Left kidney (tissue), 8 donors: ENCODE measurements around the gene ZNF214. TPM values are rescaled to one million over a fixed set of nuclear protein-coding genes. Genes with fewer than 3 reads are reported as not detected.

Experiments used
- DNase-seq: peaks from one replicate; pipeline ENCODE4 v3.0.0-alpha.2; 2013
- long read RNA-seq, 8 donors: transcript quantifications; one replicate each; lab custom pipeline, GENCODE V29; 2026
- polyA plus RNA-seq: library from polyadenylated mRNA; unstranded; fragments of 120-200 nt; gene quantifications from one replicate; pipeline ENCODE4 v1.2.1, GENCODE V29; 2013; ENCODE audit not compliant: insufficient read length

Gene ZNF214
- 14.0 TPM for polyA plus RNA-seq
- long read RNA-seq, donor 1 = 0 reads
- long read RNA-seq, donor 2, partial matches to known transcripts = 0 of 5 reads
- long read RNA-seq, donor 2, other reads (novel, unspliced or antisense) = 0 of 5 reads
- long read RNA-seq, donor 3, partial matches to known transcripts = 0 of 1 reads
- long read RNA-seq, donor 3, other reads (novel, unspliced or antisense) = 0 of 1 reads
- long read RNA-seq, donor 4 = 0 reads
- long read RNA-seq, donor 5, partial matches to known transcripts = 0 of 3 reads
- long read RNA-seq, donor 5, other reads (novel, unspliced or antisense) = 0 of 3 reads
- long read RNA-seq, donor 6 = 0 reads
- long read RNA-seq, donor 7, partial matches to known transcripts = 0 of 3 reads
- long read RNA-seq, donor 7, other reads (novel, unspliced or antisense) = 0 of 3 reads
- long read RNA-seq, donor 8, partial matches to known transcripts = 0 of 1 reads
- long read RNA-seq, donor 8, other reads (novel, unspliced or antisense) = 0 of 1 reads

DNA sequence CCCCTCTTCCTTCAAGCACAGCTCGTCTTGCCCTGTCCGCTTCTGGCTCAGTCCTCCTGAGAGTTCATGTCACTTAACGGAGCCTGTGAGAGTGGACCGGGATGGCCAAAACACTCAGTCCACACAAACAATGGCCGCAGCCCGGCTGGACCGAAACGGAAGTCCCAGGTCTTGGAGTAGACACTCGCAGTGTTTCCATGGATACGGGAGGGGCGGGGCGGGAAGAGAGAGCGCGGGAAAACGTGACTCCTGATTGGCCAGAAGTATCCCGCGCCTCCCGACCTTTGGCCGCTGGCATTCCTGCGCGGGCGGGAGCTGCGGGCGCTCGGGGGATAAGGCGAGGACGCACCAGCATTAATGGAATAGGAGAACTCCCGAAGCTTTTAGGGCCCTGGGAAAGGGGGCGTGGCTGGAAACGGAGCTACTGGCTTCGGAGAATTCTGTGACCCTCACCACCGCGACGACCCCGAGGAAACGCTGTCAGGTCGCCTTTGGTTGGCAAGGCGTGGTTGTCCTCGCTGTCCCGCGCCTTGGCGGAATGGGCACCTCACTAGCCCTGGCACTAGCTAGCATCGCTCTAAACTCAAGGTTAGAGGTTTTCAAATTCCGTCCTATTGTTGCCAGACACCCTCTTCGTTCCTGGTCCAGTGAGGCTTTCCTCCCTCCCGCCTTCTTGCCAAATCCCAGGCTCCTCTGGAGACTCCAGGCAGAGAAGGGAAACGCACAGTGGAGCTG lies at the start of gene ZNF214, which contains the start of gene NLRP14:
ZNF214 (minus strand) TSS at position 164 of the 735 bp plus-strand sequence. CDS start 17,511 bp downstream, outside the sequence.
NLRP14 (plus strand) TSS at position 297 of the 735 bp plus-strand sequence. CDS start 18,108 bp downstream, outside the sequence.
- peak; percentile 98 for DNase-seq

DNA sequence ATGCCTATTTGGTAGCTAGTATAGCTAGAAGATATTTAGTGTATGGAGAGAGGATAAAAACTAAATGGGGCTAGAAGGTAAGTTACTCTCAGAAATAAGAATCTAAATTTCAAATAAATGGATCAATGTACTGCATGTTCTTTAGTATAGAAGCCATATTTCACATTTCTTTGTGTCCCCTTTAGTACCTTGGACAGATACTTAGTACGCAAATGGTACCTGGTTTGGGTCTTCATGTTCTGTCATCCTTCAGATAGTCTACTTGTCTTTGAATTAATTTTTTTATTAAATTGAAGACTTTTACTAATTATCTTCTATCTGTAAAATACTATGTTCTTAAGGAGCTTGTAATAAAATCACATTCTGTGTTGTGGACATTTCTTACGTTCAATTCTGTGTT lies 42.4 kb upstream of the ZNF214 start:
- DNase-seq = no peak

DNA sequence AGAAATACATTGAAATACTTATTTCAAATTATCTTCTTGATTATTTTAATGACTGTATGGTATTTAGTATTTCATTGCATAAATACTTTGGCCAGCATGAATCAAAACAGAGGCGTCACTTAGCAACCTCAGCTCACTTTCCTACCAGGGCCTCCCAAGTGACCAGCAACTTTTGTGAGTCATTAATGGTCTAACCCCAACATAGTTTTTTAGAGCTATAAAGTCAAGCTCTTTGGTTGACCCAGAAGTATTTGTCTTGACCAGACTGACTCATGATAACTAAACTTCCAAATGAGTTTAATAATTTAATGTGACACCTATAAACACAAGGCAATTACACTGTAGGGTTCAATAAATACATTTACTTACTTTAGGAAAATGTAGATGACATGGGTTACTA lies 40.7 kb upstream of the ZNF214 start:
- no peak for DNase-seq

DNA sequence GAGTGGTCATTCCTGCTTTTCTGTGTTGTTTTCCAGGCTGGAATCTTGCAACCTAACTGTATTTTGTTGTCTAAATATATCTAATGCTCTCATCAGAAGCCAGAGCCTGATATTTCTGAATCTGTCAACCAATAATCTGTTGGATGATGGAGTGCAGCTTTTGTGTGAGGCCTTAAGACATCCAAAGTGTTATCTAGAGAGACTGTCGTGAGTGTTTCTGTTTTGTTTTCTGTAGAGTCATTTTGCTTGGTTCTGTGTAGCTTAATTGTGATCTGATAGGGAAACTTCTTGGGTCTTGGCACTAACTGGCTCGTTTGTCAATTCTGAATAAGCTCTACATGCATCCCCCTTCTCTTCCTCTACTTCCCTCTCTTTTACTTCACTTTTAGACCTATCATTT lies 37.5 kb upstream of the ZNF214 start:
- no peak for DNase-seq

DNA sequence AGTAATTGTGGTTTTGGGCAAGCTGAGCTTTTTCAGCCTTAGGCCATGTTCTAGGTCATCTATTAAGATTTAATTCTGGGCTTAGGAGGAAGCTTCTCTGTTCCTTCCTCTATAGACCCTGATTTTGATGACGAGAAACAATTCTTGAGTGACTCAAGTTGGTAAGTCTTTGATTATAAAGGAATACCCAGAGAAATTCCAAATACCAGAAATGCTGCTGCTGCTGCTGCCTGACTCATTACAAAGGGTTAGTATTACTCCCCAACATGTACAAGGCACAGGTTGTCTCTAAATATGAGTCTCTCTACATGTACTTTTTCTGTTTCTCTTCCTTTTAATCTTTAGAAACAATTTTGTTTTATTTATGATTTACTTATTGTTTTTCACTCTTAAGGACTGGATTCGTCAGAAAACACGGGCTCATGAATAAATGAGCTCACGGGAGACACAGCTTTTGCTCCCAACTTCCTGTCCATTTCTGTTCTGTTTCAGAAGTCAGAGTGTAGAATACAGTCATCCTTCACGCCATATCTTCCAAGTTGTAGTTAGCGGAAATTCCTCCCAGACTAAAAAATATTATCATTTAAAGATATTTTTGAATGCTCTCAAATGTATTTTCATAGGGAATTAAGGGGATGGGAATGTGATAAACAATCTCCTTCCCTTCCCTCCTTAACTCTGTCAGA lies 36.8 kb upstream of the ZNF214 start:
- DNase-seq = no peak

DNA sequence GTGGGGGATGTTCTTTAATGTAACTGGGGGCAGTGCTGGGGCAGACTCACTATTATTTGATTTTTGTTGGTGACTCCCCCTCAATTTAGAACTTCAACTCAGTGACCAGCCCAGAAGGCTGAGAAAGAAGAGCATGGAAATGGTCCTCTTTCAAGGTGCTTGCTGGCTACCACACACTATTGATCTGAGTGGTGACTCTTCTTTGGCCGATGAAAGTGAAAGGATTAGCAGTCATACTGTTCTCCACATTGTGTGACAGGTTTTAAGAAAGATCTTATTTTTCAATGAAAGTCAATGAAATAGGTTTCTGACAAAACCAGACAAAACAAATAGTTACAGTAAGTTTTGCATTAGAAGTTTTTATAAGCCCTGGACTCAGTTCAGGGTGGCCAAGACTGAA lies 30.0 kb upstream of the ZNF214 start:
- no peak for DNase-seq

DNA sequence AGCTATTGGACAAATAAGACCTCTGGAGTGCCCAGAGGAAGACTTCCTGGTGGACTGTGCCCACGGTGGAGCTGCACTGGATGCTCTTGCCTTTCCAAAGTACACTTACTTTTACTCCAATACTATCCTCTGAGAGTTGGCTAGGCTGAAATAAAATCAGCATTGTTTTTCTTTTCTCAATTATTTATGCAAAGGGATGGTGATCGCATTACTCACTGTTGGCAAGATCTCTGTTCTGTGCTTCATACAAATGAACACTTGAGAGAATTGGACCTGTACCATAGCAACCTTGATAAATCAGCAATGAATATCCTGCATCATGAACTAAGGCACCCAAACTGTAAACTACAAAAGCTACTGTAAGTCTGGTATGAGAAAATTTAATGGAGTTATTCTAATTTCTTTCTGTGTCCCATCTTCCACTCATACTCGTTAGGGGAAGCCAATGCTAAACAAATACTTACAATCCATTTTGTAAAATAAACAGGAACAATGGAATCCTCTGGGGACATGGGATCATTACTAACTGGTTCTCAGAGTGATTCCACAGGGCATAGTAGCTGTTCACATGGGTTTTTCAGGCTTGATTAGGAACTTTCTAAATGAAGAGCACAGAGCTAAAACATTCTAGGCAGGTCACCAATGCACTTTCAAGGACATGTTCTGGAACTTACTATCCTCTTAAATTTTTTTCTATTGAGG lies 26.5 kb upstream of the ZNF214 start:
- no peak for DNase-seq

DNA sequence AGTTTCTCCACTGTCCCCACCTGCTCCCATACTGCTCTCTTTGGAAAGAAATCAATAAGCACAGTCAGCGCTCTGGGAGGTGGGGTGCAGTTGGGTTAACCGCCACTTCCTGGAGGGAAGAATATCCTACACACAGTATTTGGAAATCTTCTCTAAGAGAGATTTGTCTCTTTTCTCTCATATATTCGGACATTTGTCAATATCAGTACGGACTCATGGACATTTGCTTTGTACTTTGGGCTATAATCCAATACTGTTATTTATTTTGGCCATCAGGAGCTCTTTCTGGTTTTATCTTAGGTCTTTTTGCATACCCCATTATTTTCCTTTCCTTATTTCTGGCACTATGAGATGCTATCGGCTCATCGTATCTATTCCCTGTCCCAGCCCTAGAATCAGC lies 13.9 kb upstream of the ZNF214 start:
- DNase-seq = no peak

DNA sequence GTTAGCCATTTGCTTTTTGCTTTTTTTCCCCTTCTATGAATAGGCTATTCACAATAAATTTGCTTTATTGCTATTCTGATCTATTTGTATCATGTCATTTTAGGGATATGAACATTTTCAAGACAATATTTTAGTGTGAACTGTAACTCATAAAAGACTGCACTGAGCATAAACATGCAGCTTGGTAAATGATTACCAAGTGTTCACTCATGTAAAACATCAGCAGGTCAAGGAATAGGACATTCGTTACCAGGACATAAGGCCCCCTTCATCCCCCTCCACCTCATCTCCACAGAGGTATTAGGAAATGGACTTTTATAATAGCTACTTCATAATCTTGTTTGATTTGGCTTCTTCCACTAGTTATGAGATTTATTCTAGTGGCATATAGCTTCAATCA lies 12.5 kb upstream of the ZNF214 start:
- peak; percentile 14 for DNase-seq

DNA sequence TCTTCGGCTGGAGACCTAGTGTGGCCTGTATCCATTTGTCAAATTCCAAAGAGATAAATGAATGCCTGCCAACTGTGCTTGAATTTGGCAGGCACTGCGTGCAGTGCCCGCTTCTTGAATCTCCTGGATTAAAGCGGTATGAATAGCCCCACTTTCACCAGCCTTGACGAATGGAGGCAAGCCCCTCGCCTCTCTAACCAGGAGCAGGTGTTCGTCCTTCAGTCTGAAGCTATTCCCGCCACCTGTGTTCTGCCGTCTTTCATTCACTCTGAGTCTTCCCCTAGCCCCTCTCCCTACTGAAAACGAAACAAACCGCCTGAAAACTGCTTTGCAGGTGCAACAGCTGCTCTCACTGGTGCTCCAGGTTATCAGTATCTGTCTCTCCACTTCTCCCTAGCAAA lies 11.3 kb upstream of the ZNF214 start:
- no peak for DNase-seq

DNA sequence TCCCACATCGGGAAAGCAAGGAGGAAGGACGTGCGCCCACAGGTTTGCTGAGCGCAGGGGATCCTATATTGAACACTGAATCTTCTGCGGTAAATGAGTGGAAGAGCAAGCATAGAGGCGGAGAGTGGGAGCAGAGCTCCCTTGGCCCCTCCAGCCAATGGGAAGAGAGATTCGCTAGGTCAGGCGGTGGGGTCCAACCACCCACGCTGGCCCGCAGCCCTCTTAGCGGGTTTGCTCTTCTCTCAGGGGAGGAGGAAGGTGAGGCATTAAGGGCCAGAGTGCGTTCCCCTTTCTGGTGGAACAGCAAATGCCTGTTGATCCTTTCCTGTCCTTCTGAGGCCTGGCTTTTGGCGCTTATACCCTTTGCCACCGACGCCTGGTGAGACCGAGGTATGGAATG lies 10.7 kb upstream of the ZNF214 start:
- DNase-seq = no peak

DNA sequence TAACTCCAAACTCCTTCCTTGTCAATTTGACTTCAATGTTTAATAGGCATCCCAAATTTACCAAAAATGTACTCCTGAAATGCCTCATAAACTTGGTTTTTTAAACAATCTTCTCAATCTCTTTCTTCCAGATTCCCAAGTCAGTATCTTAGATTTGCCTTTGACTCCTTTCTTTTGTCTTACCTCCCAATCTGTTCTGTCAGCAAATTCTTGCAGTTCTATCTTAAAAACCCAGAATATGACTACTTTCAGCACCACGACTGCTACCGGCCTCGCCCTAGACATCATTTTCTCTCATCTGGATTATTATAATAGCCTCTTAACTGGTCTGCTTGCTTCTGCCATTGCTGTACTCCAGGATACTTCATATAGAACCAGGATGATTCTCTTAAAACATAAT lies 8.0 kb upstream of the ZNF214 start:
- no peak for DNase-seq

DNA sequence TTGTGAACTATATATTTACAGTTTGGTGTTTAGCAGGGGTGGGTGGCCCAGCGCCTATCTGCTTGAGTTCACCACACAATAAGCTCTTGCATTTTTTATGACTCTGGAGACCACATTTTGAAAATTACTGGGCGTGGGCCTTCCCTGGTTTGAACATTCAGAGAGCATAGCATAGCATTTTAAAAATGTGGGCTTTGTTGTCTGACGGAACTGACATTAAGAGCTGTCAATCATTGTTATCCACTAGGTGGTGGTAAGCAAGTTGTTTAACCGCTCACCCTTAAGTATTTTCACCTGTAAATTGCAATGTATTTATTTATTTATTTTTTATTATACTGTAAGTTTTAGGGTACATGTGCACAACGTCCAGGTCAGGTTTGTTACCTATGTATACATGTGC lies 1.2 kb upstream of the ZNF214 start:
- DNase-seq = no peak

DNA sequence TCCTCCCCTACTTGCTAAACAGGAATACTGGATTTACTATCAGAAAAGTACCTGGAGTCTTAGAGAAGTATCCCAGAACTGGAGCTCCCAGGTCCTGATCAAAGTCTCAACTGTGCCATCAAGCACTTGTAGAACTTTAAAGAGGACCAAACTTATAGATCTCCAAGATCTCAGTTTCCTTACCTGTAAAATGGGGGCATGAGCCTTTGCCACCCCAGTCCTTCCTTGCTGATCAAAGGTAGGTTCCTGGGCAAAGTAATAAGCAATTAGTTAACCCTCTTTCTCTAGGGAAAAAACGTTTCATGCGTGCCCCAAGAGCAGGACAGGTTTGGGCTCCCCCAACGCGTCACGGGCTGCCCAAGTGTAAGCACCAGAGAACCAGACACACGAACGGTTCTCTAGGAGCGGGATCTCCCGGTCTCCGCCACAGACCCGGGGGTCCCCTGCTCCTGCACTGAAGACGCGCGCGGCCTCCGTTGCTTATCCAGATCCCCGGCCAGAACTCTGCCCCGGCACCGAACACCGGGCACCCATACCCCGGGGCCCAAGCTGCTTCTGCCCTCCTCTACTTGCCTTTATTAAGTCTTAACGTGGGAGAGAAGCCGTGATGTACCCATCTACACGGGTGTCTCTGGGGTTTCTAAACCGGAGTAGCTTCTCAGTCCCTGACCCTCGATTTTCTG lies 505 bp downstream of the ZNF214 start:
- DNase-seq = no peak

DNA sequence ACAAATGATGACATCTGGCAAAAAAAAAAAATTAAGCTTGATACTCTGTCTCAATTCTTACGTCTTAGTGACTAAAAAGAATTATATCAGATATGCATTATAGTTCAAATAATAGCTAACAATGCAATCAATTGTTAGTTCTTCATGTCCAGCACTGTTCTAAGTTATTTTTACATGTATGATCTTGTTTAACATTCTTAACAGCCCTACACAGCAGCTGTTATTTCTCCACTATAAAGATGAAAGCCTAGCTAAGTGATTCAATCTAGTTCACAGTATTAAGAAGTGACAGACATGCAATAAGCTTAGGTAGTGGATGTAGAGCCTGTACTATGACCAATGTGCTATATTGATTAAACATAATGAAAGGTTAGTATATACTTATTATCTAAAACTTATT lies 4.1 kb downstream of the ZNF214 start:
- DNase-seq = no peak

DNA sequence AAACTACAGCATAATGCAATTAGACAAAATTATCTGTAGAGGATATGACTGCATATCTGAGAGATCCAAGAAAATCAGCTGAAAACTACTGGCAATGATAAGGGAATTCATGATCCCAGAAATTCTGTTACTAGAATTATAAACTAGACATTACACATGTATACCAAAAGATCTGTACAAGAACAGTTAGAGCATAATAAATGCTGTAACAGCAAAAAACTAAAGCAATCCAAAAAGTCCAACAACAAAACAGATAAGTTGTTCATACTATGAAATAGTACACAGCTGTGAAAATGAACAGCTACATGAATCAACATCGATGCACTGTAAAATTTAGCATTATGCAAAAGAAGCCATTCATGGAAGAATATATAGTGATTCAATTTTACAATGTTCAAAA lies 6.0 kb downstream of the ZNF214 start:
- no peak for DNase-seq

DNA sequence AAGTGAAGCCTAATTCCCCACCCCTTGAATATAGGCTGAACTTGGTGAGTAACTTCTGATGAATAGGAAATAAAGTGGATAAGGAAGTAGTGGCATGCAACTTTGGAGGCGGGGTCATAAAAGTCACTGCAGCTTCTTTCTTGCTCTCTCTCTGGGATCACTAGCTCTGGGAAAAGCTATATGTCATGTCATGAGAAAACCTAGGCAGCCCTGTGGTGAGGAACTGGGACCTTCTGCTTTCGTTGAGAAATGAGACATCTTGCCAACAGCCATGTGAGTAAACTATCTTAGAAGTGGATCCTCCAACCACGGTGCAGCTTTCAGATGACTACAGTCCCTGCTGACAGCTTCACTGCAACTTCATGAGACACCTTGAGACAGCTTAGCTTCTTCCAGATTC lies 15.7 kb downstream of the ZNF214 start:
- no peak for DNase-seq

DNA sequence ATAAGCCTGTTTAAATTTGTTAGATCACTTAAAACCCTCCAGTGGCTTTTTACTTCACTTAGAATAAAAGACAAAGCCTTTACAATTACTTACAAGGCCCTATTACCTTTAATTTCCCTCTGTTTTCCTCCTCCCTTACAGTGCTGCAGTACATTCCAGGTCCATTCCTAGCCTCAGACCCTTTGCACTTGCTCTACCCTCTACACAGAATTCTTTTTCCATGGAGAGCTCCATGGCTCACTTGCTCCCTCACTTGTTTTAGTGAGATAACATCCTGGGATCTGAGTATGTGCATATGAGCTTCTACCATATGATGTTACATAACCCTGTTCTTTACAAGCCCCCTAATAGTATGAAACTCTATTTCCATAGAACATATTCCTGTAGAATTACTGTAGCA lies 24.4 kb downstream of the ZNF214 start:
- DNase-seq = no peak

DNA sequence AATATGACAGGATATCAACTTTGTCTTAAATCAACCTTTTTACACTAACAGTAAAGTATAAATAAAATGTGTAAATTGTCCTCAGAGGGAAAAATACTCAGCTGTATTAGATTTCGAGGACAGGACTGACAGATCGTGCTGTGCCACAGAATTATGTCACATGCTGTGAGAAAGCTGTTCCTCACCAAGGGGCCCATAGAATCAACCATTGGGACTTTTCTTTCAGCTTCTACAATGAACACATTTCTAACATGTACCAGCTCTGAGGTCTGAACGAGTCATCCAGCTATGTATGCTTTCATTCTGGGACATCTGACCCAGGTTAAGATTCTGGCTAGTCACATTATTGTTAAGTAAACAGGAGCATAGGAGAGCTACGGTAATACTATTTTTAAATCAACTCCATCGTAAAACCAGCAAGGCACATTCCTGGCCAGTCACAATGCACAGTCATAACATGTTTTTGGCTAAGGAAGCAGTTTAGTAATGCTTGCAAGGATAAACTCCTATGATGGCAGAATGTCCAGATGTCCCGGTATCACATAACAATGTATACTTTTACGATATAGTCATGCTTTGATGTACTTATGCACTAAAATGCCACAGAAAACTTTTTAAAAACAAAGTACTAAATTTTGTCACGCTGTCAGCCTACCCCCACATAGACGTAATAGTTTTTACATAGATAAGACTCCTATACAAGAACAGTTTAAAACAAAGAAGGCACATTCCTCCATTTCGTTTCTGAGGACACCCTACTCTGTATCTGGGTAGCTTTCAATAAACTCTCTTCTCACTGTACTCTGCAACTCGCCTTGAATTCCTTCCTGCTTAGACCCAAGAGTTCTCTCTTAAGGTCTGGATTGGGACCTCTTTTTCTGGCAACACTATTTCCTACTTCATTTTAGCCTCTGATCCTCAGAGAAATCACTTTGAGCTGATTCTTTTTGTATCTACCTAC lies 27.4 kb downstream of the ZNF214 start:
- no peak for DNase-seq

DNA sequence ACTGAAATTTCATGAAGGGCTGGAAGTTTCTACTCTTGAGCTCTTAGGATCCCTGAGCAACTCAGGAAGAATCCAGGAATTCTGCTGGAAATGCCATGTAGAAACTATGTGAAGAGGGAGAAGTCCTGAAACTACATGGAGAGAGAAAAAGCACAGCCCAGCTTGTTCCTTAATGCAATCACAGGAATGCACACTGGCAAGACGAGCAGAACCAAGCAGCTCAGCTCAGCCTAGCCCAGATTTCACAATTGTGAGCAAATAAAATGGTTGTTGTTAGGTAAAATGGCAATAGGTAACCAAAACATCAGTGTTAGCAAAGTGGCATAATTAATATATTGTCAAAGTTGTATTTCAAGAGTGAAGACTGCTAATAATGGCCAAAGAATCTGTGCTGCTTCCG lies 28.1 kb downstream of the ZNF214 start:
- DNase-seq = no peak
